ENCODE data around the gene METTL2B. TPM values are rescaled to one million over a fixed set of nuclear protein-coding genes. Genes with fewer than 3 reads are reported as not detected.
A peak's percentile ranks its signal among the peaks of the same experiment; 100 is the strongest.
"Not testable (repeated sequence)": the region's sequence is repeated elsewhere in the genome, so short reads cannot be mapped to it uniquely, and the experiment has no call there.

The METTL2B gene
- total RNA-seq, 1 experiment from 2014 or later = 44.3 TPM

DNA sequence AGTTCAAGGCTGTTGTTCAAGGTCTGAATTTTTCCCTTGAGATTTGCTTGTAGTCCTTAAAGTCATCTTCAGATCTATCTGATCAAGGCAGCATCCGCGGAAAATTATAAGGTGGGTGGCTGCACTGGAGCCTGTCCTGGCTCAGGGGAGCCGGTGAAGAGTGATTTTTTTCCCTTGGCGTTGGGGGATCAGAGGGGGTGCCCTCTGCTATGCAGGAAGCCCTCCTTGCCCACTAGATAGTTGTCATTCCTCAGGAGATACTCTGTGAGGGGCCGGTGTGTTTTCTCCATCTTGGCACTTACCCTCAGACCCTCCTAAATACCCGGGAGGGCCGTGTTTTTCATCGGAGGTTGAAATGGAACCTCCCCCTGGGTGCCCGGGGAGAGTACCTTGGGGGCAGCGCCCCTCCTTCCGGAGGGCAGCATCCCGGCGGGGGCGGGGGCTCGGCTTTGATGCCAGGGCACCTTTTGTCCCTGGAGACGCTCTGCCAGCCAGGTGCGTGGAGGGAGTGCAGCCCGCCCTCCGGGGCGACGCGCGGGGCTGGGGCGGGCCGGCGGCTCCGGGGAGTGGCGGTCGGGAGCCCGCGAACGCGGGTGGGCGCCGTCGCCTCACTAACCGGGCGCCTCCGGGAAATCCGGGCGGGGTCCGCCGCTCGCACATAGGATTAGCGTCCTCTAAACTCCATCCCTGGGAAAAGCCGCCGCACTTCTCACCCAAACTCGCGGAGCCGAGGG is 53.7 kb downstream of the METTL2B start:
- not testable (repeated sequence) for H3K4me1 ChIP-seq (ENCODE audit: insufficient read depth, low read length); H3K56ac ChIP-seq (ENCODE audit: insufficient read length, low read depth, low read length); H4K8ac ChIP-seq (replicated peaks; ENCODE audit: insufficient read length, low read depth, low read length); H4K20me1 ChIP-seq (ENCODE audit: control insufficient read depth, insufficient read depth, insufficient read length); DNase-seq; H3T11ph ChIP-seq (ENCODE audit: low read length); H2AK5ac ChIP-seq (ENCODE audit: insufficient read length, low read length); H3K9me3 Mint-ChIP-seq; H3K14ac ChIP-seq (ENCODE audit: insufficient read depth, low read length); H3K27me3 Mint-ChIP-seq (ENCODE audit: low read depth); H2BK12ac ChIP-seq (ENCODE audit: insufficient read length, low read depth, low read length); H3K18ac ChIP-seq (ENCODE audit: insufficient read length, low read depth, low read length); H3K27me3 ChIP-seq (ENCODE audit: insufficient read depth, low read length); H3K79me2 ChIP-seq (ENCODE audit: insufficient read depth, low read length); H4K91ac ChIP-seq (ENCODE audit: insufficient read length, low read depth, low read length); H4K5ac ChIP-seq (ENCODE audit: insufficient read length, low read depth, low read length); H3K23ac ChIP-seq (ENCODE audit: insufficient read length, low read depth, low read length); H2BK5ac ChIP-seq (ENCODE audit: insufficient read length, low read length); H3K79me1 ChIP-seq (ENCODE audit: insufficient read depth, low read depth, low read length, poor library complexity, severe bottlenecking); H2BK120ac ChIP-seq (ENCODE audit: low read depth, low read length, poor library complexity, severe bottlenecking); H3K9me3 ChIP-seq (ENCODE audit: control insufficient read depth, low read depth, low read length); H3K4ac ChIP-seq (ENCODE audit: low read depth, low read length); H2AFZ ChIP-seq (ENCODE audit: low read length); H3K23me2 ChIP-seq (ENCODE audit: insufficient read length, low read depth, low read length, poor library complexity, severe bottlenecking); H2BK20ac ChIP-seq (ENCODE audit: low read depth, low read length, poor library complexity, severe bottlenecking); H2BK15ac ChIP-seq (ENCODE audit: low read depth, low read length); H3K9ac ChIP-seq (ENCODE audit: extremely low read depth, insufficient read length, low read length); H3K27ac ChIP-seq (ENCODE audit: insufficient read length, low read depth, low read length)
- WGBS (ENCODE audit: extremely low coverage, insufficient read length, low lambda C conversion rate) = no CpG with 5 or more reads among the region's 50 CpGs
- H3K36me3 Mint-ChIP-seq (ENCODE audit: insufficient read depth in 1 of 3, low read depth in 3 of 3) = peaks cover 12 to 25% (median 20%) of the 10 kb centered on the region in 3 experiments
- peak overlapping the region; percentile 78 to 90 for H3K4me3 Mint-ChIP-seq
- peak overlapping the region in 2 of 3 experiments; percentile 86 to 89; a peak in 2 of 7 replicates for H3K27ac Mint-ChIP-seq
- H3K4me1 Mint-ChIP-seq = peaks cover 21 to 27% of the 10 kb centered on the region in 2 experiments
- peak overlapping the region; percentile 41 for H3K4me2 ChIP-seq (ENCODE audit: insufficient read depth, insufficient read length, low read length)

All from H9 (cell line).